BJ (cell line): ENCODE measurements around the gene CMSS1. TPM values are rescaled to one million over a fixed set of nuclear protein-coding genes. Genes with fewer than 3 reads are reported as not detected.

Source experiments
- CTCF ChIA-PET: fragments of 350-600 bp; formaldehyde crosslinking; extraction: SDS; loops from one replicate; lab custom pipeline; 2021; ENCODE audit warnings: antibody characterized with exemption, inconsistent platforms; lab: Yijun Ruan, JAX
- POLR2A ChIA-PET: fragments of 300-600 bp; sonication (Branson Sonifier 250); formaldehyde crosslinking; extraction: SDS; loops from one replicate; lab custom pipeline; 2021; ENCODE audit warnings: antibody characterized with exemption; lab: Charles Lee
- DNase-seq: peaks from one replicate; pipeline ENCODE4 v3.0.0-alpha.2; 2011; ENCODE audit warnings: low read depth
- H3K27me3 ChIP-seq: 2 replicates; pipeline ENCODE4 v1.6.0; 2011; ENCODE audit warnings: low read length; ENCODE audit not compliant: control insufficient read depth, insufficient read depth
- H3K36me3 ChIP-seq: 2 replicates; pipeline ENCODE4 v1.5.1; 2011; ENCODE audit warnings: low read length; ENCODE audit not compliant: control insufficient read depth, insufficient read depth
- H3K4me3 ChIP-seq: 2 replicates; pipeline ENCODE4 v1.5.1; 2011; ENCODE audit warnings: low read depth, mild to moderate bottlenecking, control low read depth, low read length
- polyA plus RNA-seq: library from polyadenylated mRNA; depleted of rRNA; stranded (reverse); fragments of >200 nt; gene quantifications from 2 replicates; pipeline ENCODE4 v1.2.3, GENCODE V29; 2011
- TF ChIP-seq, protein P1 (sequence below): IDR thresholded peaks from 2 replicates; pipeline ENCODE4 v1.5.1; 2011; ENCODE audit warnings: low read depth, mild to moderate bottlenecking, control low read depth, inconsistent platforms, low read length, moderate library complexity; ENCODE audit not compliant: insufficient read depth

Gene CMSS1
- polyA plus RNA-seq, 1 experiment = 6.7 TPM

DNA sequence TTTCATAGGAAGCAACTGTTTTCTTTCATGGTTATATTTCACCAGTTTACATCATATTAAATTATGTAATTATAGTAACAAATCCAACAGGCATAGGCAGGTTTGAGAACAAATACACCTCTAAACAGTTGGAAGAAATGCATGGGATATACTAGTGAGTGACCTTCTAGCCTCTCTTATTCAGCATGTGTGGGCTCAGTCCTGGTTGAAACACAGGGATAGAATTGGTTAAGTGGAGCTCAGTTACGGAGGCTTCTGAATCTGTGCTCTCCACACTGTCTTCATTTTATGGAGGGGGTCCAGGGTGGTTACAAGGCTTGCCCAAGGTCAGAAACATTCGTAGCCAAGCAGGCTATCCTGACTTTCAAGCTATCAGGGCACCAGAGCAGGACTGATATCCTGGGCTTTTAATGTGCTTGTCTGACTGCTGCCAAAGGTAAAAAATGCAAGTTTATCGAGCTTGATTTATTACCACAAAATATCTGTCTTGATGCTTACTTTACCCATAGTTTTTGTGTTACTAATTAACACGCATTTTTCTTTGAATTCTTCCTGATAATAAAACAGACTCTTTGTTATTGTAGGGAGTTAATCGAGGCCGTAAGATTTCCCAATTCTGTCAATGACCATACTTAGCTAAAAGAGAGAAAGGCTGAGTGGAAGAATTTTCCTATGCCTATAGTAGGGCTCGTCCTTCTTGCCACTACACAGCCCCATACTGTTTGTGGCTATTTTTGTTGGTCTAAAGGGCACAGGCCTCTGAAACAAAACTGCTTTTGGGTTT is 207.1 kb downstream of the CMSS1 start:
- POLR2A ChIA-PET = no interaction called here
- no peaks in the 10 kb centered on the region for H3K27me3 ChIP-seq
- no peaks in the 10 kb centered on the region for H3K36me3 ChIP-seq
- H3K4me3 ChIP-seq = no peak overlapping the region
- TF ChIP-seq, protein P1, sequence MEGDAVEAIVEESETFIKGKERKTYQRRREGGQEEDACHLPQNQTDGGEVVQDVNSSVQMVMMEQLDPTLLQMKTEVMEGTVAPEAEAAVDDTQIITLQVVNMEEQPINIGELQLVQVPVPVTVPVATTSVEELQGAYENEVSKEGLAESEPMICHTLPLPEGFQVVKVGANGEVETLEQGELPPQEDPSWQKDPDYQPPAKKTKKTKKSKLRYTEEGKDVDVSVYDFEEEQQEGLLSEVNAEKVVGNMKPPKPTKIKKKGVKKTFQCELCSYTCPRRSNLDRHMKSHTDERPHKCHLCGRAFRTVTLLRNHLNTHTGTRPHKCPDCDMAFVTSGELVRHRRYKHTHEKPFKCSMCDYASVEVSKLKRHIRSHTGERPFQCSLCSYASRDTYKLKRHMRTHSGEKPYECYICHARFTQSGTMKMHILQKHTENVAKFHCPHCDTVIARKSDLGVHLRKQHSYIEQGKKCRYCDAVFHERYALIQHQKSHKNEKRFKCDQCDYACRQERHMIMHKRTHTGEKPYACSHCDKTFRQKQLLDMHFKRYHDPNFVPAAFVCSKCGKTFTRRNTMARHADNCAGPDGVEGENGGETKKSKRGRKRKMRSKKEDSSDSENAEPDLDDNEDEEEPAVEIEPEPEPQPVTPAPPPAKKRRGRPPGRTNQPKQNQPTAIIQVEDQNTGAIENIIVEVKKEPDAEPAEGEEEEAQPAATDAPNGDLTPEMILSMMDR = no peak
- CTCF ChIA-PET = no interaction called here
- DNase-seq = no peak

- TF ChIP-seq, protein P1 = no peak
- DNase-seq = no peak
- no peaks in the 10 kb centered on the region for H3K36me3 ChIP-seq
- ChIA-PET CTCF (no interaction called here), POLR2A (no interaction called here)
- no peak overlapping the region for H3K4me3 ChIP-seq
- H3K27me3 ChIP-seq = no peaks in the 10 kb centered on the region
Observed at GRCh38 chr3:100027321-100027720, 209.7 kb downstream of the CMSS1 start.

GRCh38 chr3:100029052-100029451 is 211.4 kb downstream of the CMSS1 start:
- Histone ChIP-seq H3K36me3 (no peaks in the 10 kb centered on the region), H3K27me3 (no peaks in the 10 kb centered on the region), H3K4me3 (no peak overlapping the region)
- no peak for DNase-seq
- TF ChIP-seq, protein P1 = no peak
- ChIA-PET POLR2A (no interaction called here), CTCF (interaction anchor here (0.9 to 1.2 kb wide), 3 partner anchors 20 to 26 kb away, joined by 3 to 5 read pairs (median 4); no protein-coding TSS in a partner anchor)

DNA sequence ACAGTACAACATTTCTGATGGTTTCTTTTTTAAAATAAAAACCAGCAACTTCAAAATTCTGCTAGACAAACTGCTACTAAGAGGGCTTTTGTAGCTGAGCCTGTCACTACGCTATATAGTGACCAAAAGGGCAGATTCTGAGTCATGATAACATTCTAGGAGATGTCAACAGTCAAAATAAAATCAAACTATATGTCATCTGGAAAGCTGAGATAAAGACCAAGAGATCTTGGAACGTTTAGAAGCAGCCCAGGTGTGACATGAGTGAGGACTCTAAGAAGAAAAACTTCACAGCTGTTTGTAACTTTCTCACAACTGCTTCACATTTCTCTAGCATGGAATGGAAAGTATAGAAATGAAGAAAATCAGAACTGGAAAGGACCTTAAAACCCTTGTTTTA is 212.0 kb downstream of the CMSS1 start:
- Histone ChIP-seq H3K4me3 (no peak overlapping the region), H3K27me3 (no peaks in the 10 kb centered on the region), H3K36me3 (no peaks in the 10 kb centered on the region)
- TF ChIP-seq, protein P1 = no peak
- CTCF ChIA-PET = interaction anchor here (0.9 to 1.2 kb wide), 3 partner anchors 8 to 27 kb away, joined by 3 to 5 read pairs (median 4); no protein-coding TSS in a partner anchor
- no peak for DNase-seq
- POLR2A ChIA-PET = no interaction called here

DNA sequence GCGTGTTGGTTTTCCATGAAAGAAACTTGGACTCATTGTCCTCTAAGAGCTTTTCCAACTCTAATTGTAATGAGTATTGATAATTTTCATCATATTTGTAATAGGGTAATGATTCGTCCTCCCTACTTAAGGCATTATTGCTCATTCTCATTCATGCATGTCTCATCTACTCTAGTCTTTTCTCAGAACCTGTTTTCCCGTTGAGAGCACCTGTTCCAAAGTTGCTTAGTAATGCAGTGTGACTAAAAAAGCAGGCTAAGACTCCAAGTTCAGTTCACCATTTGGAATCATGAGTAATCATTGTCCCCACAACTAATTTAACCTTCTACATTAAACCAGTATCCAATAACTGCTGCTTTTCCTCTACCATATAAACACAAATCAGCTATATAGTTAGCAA is 212.7 kb downstream of the CMSS1 start:
- TF ChIP-seq, protein P1 = no peak
- no peaks in the 10 kb centered on the region for H3K36me3 ChIP-seq
- no peak for DNase-seq
- ChIA-PET CTCF (interaction anchor here (0.9 kb wide), 1 partner anchor 9 kb away, joined by 4 read pairs; no protein-coding TSS in a partner anchor), POLR2A (no interaction called here)
- no peak overlapping the region for H3K4me3 ChIP-seq
- no peaks in the 10 kb centered on the region for H3K27me3 ChIP-seq
